ENCODE measurements around the gene TMPRSS4.

TMPRSS4 gene

GRCh38 chr11:118080296-118080695 lies 3.4 kb downstream of the TMPRSS4 start:
- DNase-seq: no peak

GRCh38 chr11:118081241-118081958 lies 4.5 kb downstream of the TMPRSS4 start:
- DNase-seq: no peak

GRCh38 chr11:118082880-118083552 lies 6.1 kb downstream of the TMPRSS4 start:
- no peak for DNase-seq

GRCh38 chr11:118084247-118084646 lies 7.4 kb downstream of the TMPRSS4 start:
- DNase-seq: no peak

- no peak for DNase-seq
Measured at GRCh38 chr11:118084656-118085055, 7.8 kb downstream of the TMPRSS4 start.

GRCh38 chr11:118086913-118087768 lies 10.3 kb downstream of the TMPRSS4 start, which contains the start of gene SMIM35:
TSS of gene SMIM35 (minus strand) at chr11:118086963. CDS start at chr11:118086757, 206 bp downstream.
- no peak for DNase-seq

- DNase-seq: no peak
Measured at GRCh38 chr11:118087931-118088330, 11.1 kb downstream of the TMPRSS4 start.

- peak; percentile 7 for DNase-seq
Measured at GRCh38 chr11:118088531-118088930, 11.7 kb downstream of the TMPRSS4 start.

GRCh38 chr11:118090545-118091162 lies 13.8 kb downstream of the TMPRSS4 start:
- no peak for DNase-seq

- DNase-seq: no peak
Measured at GRCh38 chr11:118091690-118092089, 14.8 kb downstream of the TMPRSS4 start.

GRCh38 chr11:118092907-118093571 lies 16.2 kb downstream of the TMPRSS4 start:
- no peak for DNase-seq

- DNase-seq: no peak
Measured at GRCh38 chr11:118095493-118095892, 18.6 kb downstream of the TMPRSS4 start.

- no peak for DNase-seq
Measured at GRCh38 chr11:118095967-118096367, 19.1 kb downstream of the TMPRSS4 start.

GRCh38 chr11:118098996-118099837 lies 22.3 kb downstream of the TMPRSS4 start:
- DNase-seq: no peak

GRCh38 chr11:118099838-118100556 lies 23.1 kb downstream of the TMPRSS4 start:
- DNase-seq: no peak

GRCh38 chr11:118100691-118101232 lies 23.9 kb downstream of the TMPRSS4 start:
- DNase-seq: no peak

- no peak for DNase-seq
Measured at GRCh38 chr11:118102721-118103261, 25.9 kb downstream of the TMPRSS4 start.

GRCh38 chr11:118104491-118104890 lies 27.6 kb downstream of the TMPRSS4 start:
- DNase-seq: no peak

GRCh38 chr11:118105657-118106305 lies 28.9 kb downstream of the TMPRSS4 start:
- no peak for DNase-seq

All from CD4-positive, alpha-beta T cell treated with Interleukin-21 for 1 hour (primary cell).